Kidney epithelial cell (primary cell): Measurements from ENCODE around the gene MEAF6. TPM values are rescaled to one million over a fixed set of nuclear protein-coding genes. Genes with fewer than 3 reads are reported as not detected.
"Not testable (repeated sequence)": the region's sequence is repeated elsewhere in the genome, so short reads cannot be mapped to it uniquely, and the experiment has no call there.

Source experiments
- DNase-seq: peaks from one replicate; pipeline ENCODE4 v3.0.0-alpha.2; 2010; ENCODE audit warnings: low read depth
- H3K27me3 ChIP-seq: 2 replicates; pipeline ENCODE4 v1.6.0; 2011; ENCODE audit warnings: low read length; ENCODE audit not compliant: control insufficient read depth, insufficient read depth
- H3K36me3 ChIP-seq: 2 replicates; pipeline ENCODE4 v1.5.1; 2011; ENCODE audit warnings: low read length; ENCODE audit not compliant: control insufficient read depth, insufficient read depth
- H3K4me3 ChIP-seq: 2 replicates; pipeline ENCODE4 v1.5.1; 2011; ENCODE audit warnings: low read depth, mild to moderate bottlenecking, control low read depth, low read length
- total RNA-seq: library from RNA; depleted of rRNA; stranded (reverse); fragments of >200 nt; gene quantifications from 2 replicates; pipeline ENCODE4 v1.2.3, GENCODE V29; 2015
- TF ChIP-seq, protein P1 (sequence below): IDR thresholded peaks from 2 replicates; pipeline ENCODE4 v1.5.1; 2011; ENCODE audit warnings: mild to moderate bottlenecking, moderate library complexity, low read length, control low read depth, inconsistent platforms; ENCODE audit not compliant: insufficient read depth, poor library complexity, severe bottlenecking

The MEAF6 gene
- 88.1 and 110 TPM in 2 replicates for total RNA-seq

DNA sequence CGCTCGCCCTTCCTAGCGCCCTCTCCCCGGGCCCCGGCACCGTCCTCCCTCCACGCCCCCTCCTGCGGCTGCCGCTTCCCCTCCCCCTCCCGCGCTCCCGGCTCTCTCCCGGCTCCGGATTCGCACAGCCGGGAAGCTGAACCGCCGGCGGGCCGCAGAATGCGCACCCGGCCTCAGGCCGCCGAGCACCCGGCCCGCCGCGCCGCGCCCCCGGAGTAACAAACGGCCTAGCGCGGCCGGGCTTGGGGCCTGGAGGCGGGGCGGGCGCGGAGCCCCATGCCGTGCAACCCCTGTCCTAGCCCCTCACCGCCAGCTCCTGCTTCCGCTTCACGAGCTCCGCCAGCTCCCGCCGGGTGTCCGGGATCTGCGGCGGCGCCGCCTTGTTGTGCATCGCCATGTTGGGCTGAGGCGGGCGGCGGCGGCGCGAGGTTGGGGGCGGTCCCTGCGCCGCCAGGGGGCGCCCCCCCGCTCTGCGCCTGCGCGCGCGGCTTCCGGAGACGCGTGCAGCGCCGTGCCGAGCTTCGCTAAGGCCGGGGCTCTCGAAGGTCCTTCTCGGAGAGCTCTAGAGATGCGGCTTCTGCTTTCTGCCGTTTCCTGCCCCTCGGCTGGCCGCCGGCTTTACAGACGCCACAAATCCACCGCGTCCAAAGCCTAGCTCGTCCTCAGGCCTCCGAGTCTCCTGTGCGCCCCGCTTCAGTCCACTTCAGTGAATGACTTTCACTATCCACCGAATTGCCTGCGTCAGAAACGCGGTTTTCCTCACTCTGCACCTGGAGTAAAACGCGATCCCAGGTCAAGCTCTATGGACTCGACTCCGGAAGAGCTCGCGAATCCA is at the start of gene MEAF6:
TSS of gene MEAF6 (minus strand) at position 417 of the 835 bp plus-strand sequence. CDS start at position 397, 20 bp downstream.
- peak; percentile 32 for DNase-seq
- peaks cover 2% of the 10 kb centered on the region for H3K36me3 ChIP-seq
- H3K27me3 ChIP-seq, result no peaks in the 10 kb centered on the region
- TF ChIP-seq, protein P1, sequence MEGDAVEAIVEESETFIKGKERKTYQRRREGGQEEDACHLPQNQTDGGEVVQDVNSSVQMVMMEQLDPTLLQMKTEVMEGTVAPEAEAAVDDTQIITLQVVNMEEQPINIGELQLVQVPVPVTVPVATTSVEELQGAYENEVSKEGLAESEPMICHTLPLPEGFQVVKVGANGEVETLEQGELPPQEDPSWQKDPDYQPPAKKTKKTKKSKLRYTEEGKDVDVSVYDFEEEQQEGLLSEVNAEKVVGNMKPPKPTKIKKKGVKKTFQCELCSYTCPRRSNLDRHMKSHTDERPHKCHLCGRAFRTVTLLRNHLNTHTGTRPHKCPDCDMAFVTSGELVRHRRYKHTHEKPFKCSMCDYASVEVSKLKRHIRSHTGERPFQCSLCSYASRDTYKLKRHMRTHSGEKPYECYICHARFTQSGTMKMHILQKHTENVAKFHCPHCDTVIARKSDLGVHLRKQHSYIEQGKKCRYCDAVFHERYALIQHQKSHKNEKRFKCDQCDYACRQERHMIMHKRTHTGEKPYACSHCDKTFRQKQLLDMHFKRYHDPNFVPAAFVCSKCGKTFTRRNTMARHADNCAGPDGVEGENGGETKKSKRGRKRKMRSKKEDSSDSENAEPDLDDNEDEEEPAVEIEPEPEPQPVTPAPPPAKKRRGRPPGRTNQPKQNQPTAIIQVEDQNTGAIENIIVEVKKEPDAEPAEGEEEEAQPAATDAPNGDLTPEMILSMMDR, result no peak
- peak within 1 kb of the TSS; percentile 89 for H3K4me3 ChIP-seq

- Histone ChIP-seq H3K4me3 (no peak overlapping the region), H3K36me3 (peaks cover 1% of the 10 kb centered on the region), H3K27me3 (no peaks in the 10 kb centered on the region)
- TF ChIP-seq, protein P1, result no peak
- DNase-seq, result no peak
Observed at GRCh38 chr1:37562984-37563383, 48.4 kb upstream of the MEAF6 start.

DNA sequence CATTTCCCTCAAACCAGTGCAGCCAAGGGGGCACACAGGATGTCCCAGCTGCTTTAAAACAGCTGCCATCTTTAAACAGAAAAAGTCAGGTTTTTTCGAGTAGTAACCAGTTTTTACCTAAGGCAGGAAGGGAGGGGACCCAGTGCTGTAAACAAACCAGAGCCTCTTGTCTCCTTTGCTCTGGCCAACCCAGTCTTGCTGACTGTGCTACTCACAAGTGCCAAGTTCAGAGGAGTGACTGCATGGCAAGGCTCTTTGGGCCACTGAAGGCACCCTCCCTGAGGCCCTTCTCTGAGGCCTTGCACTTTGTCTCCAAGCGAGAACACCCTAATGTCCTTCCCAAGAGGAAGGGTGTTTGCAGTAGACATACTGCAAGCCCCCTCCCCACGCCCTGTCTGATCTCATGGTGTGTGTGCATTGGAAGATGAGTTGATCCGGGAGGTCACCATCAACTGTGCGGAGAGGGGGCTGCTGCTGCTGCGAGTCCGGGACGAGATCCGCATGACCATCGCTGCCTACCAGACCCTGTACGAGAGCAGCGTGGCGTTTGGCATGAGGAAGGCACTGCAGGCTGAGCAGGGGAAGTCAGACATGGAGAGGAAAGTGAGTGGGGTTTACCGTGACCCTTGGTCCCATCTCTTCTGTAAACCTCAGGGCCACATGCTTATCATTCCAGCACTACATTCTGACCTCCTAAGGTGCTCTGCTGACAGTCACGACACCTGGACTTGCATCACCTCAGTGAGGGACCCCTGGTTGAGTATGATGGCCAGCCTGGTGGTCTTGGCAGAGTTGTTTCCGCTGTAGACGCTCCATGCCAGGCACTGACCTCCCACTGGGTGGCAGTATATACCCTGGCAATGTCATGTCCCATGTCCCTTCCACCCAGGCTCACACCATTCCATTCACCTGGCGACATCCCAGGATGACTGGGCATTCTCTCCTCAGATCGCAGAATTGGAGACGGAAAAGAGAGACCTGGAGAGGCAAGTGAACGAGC is 46.9 kb upstream of the MEAF6 start:
- no peak for DNase-seq
- H3K36me3 ChIP-seq, result peaks cover 1% of the 10 kb centered on the region
- H3K27me3 ChIP-seq, result no peaks in the 10 kb centered on the region
- TF ChIP-seq, protein P1, result peak; percentile 52
- no peak overlapping the region for H3K4me3 ChIP-seq

GRCh38 chr1:37560401-37561132 is 46.0 kb upstream of the MEAF6 start:
- TF ChIP-seq, protein P1, result no peak
- no peaks in the 10 kb centered on the region for H3K27me3 ChIP-seq
- DNase-seq, result no peak
- H3K4me3 ChIP-seq, result no peak overlapping the region
- peaks cover 1% of the 10 kb centered on the region for H3K36me3 ChIP-seq

DNA sequence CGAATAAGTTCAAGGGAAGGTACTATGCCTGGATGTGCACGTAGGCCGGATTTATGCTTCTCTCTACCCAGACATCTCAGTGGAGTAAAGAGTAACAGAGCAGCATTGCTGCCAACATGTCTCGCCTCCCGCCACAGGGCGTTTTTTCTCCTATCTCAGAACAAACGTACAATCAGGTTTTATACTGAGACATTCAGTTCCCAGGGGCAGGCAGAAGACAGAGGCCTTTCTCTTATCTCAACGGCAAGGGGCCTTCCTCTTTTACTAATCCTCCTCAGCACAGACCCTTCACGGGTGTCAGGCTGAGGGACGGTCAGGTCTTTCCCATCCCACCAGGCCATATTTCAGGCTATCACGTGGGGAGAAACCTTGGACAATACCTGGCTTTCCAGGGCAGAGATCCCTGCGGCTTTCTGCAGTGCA is 45.4 kb upstream of the MEAF6 start:
- DNase-seq, H3K36me3 ChIP-seq, H3K27me3 ChIP-seq, H3K4me3 ChIP-seq: not testable (repeated sequence)

- Histone ChIP-seq H3K4me3 (no peak overlapping the region), H3K36me3 (peaks cover 1% of the 10 kb centered on the region), H3K27me3 (no peaks in the 10 kb centered on the region)
- DNase-seq, result no peak
- TF ChIP-seq, protein P1, result no peak
Observed at GRCh38 chr1:37559080-37559479, 44.5 kb upstream of the MEAF6 start.
